Common myeloid progenitor, CD34-positive (primary cell): ENCODE measurements around the gene UFD1.

Experiments
- CTCF ChIA-PET: fragments of 350-600 bp; sonication (Branson Sonifier 250); formaldehyde crosslinking; loops from one replicate; lab custom pipeline; 2021; ENCODE audit warnings: antibody characterized with exemption; lab: Charles Lee
- POLR2A ChIA-PET: fragments of 350-600 bp; sonication (Branson Sonifier 250); formaldehyde crosslinking; loops from one replicate; lab custom pipeline; 2021; ENCODE audit warnings: antibody characterized with exemption; lab: Charles Lee
- DNase-seq, 3 donors: peaks; one replicate each; pipeline versions ENCODE4 v3.0.0 to v3.0.0-alpha.2; 2013
- H3K27ac ChIP-seq, 2 experiments: 1 replicate in 1 of 2; 2 replicates in 1 of 2; pipeline ENCODE4 v1.7.0; 2013; ENCODE audit warnings: inconsistent platforms in 2 of 2, low read length in 2 of 2, mild to moderate bottlenecking in 2 of 2, low read depth in 1 of 2, moderate library complexity in 1 of 2; ENCODE audit not compliant: severe bottlenecking in 2 of 2, insufficient read depth in 1 of 2, poor library complexity in 1 of 2
- H3K27me3 ChIP-seq, 5 experiments: replicated peaks in 2 of 5; 1 replicate in 3 of 5; 2 replicates in 2 of 5; pipeline versions ENCODE4 v1.6.1 to v1.7.0; 2013; ENCODE audit warnings: low read length in 4 of 5, mild to moderate bottlenecking in 2 of 5, moderate library complexity in 2 of 5, inconsistent platforms in 1 of 5; ENCODE audit not compliant: insufficient read depth in 5 of 5, control insufficient read depth in 4 of 5
- H3K36me3 ChIP-seq, 4 experiments: 1 replicate in 2 of 4; 2 replicates in 2 of 4; pipeline versions ENCODE4 v1.6.1 to v1.7.0; 2013; ENCODE audit warnings: low read length in 3 of 4, control low read depth in 1 of 4, mild to moderate bottlenecking in 1 of 4; ENCODE audit not compliant: control insufficient read depth in 4 of 4, insufficient read depth in 4 of 4
- H3K4me1 ChIP-seq, 4 experiments: 1 replicate in 3 of 4; 2 replicates in 1 of 4; pipeline versions ENCODE4 v1.6.1 to v1.7.1; 2013; ENCODE audit warnings: low read length in 3 of 4, mild to moderate bottlenecking in 3 of 4, control low read depth in 1 of 4, inconsistent platforms in 1 of 4, moderate library complexity in 1 of 4; ENCODE audit not compliant: control insufficient read depth in 4 of 4, insufficient read depth in 4 of 4; ENCODE audit errors: control extremely low read depth in 1 of 4
- H3K4me3 ChIP-seq, 7 experiments: 1 replicate in 4 of 7; 2 replicates in 3 of 7; pipeline versions ENCODE4 v1.5.1 to v1.7.0; 2013; ENCODE audit warnings: mild to moderate bottlenecking in 7 of 7, low read length in 6 of 7, moderate library complexity in 6 of 7, inconsistent platforms in 2 of 7, low read depth in 2 of 7, control low read depth in 1 of 7; ENCODE audit not compliant: insufficient read depth in 4 of 7, control insufficient read depth in 1 of 7; ENCODE audit errors: extremely low read depth in 1 of 7
- H3K9me3 ChIP-seq, 5 experiments: 1 replicate in 4 of 5; 2 replicates in 1 of 5; pipeline versions ENCODE4 v1.6.1 to v1.7.1; 2013; ENCODE audit warnings: low read length in 4 of 5, mild to moderate bottlenecking in 2 of 5, inconsistent platforms in 1 of 5, low read depth in 1 of 5, moderate library complexity in 1 of 5; ENCODE audit not compliant: control insufficient read depth in 4 of 5, insufficient read depth in 2 of 5; ENCODE audit errors: control extremely low read depth in 1 of 5
- WGBS: methylation state at CpG from one replicate; pipeline ENCODE4 v1.1.5; 2013; ENCODE audit not compliant: insufficient coverage; 5-methylcytosine and 5-hydroxymethylcytosine counted together

UFD1 gene

DNA sequence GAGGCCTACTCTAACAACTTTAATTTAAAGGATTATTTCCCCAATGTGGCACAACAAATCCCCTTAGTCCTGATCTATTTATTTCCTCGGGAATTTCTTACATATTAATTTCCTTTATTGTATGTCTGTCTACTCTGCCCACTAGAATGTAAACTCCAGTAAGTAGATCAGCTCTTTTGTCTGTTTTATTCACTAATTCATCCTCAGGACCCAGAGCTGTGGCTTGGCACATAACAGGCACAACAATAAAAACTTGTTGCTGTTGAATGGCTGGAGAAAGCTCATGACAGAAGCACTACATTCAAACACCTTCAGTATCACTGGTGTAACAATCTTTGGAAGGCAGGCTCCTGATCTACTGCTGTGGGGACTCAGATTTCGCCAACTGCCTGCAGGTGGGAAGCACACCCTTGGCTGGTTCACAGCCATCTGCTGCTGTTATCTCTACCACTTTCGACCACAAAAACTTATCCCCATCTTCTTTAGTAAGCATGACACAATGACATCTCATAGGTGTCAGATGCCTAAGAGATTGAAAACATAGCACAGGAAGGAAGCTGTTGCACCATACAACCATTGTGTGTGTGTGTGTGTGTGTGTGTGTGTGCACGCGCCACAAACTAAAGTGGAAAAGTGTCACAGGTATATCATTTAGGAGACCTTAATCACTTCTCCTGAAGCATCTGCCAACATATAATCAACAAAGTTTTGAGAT lies 59.4 kb downstream of the UFD1 start:
- H3K4me1 ChIP-seq, result peaks cover 7 to 18% (median 13%) of the 10 kb centered on the region in 4 experiments
- H3K9me3 ChIP-seq, result no peaks in the 10 kb centered on the region
- peaks cover 0 to 4% (median 3%) of the 10 kb centered on the region in 4 experiments for H3K36me3 ChIP-seq
- CTCF ChIA-PET, result no interaction called here
- peak overlapping the region in 1 of 2 experiments; percentile 70 for H3K27ac ChIP-seq
- POLR2A ChIA-PET, result no interaction called here
- H3K4me3 ChIP-seq, result no peak overlapping the region
- peak; percentile 23 to 84 (median 66) for DNase-seq
- whole genome bisulfite sequencing, result 60% methylated on average over 1 of the region's 5 CpGs
- H3K27me3 ChIP-seq, result no peaks in the 10 kb centered on the region

GRCh38 chr22:19419086-19419463 lies 59.9 kb downstream of the UFD1 start:
- ChIA-PET POLR2A (no interaction called here), CTCF (no interaction called here)
- DNase-seq, result peak in 2 of 3 donors; percentile 20 to 35
- no peak overlapping the region for H3K4me3 ChIP-seq
- peaks cover 7 to 18% (median 13%) of the 10 kb centered on the region in 4 experiments for H3K4me1 ChIP-seq
- peak overlapping the region in 1 of 2 experiments; percentile 70 for H3K27ac ChIP-seq
- no peaks in the 10 kb centered on the region for H3K9me3 ChIP-seq
- H3K27me3 ChIP-seq, result no peaks in the 10 kb centered on the region
- 91% methylated on average over 5 of the region's 5 CpGs for WGBS
- peaks cover 0 to 4% (median 1%) of the 10 kb centered on the region in 4 experiments for H3K36me3 ChIP-seq

DNA sequence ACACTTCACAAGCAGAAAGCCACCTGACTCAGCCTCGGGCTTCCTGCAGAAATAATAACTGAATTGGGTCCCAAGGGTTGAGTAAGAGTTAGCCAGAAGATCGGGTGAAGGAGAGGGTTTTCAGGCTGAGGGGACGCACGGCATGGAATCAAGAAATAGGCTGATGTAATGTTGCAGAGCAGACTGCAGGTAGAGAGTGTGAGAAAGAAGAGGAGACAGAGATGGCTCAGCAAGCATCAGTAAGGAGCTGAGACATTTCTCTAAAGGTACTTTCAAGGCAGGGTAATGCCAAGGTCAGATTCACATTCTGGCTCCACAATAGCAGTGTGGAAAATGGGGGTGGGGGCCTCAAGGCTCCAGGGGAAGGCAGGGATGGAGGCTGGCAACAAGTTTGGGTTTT lies 66.1 kb downstream of the UFD1 start:
- POLR2A ChIA-PET, result no interaction called here
- no peak for DNase-seq
- H3K36me3 ChIP-seq, result peaks cover 2 to 33% (median 23%) of the 10 kb centered on the region in 4 experiments
- no peak overlapping the region for H3K4me3 ChIP-seq
- no peaks in the 10 kb centered on the region for H3K4me1 ChIP-seq
- 100% methylated on average over 4 of the region's 4 CpGs for whole genome bisulfite sequencing
- H3K27ac ChIP-seq, result no peak overlapping the region
- no peaks in the 10 kb centered on the region for H3K9me3 ChIP-seq
- CTCF ChIA-PET, result no interaction called here
- no peaks in the 10 kb centered on the region for H3K27me3 ChIP-seq

DNA sequence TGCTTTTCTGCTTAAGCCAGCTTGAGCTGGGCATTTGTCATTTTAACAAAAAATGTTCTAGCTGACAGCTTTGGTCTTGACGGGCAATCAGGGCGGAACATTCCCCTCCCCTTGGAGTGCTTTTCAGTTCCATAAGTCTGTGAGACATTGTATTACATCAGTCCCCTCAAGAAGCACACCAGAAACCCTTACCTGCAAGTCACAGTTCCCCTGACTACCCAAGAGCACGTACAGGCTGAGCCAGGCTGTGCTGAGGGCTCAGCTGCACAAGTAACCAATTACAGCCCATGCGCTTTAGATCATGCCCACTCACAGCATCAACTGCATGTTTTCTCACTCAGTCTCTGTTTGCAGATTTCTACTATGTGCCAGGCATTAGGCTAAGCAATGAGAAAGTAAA lies 66.5 kb downstream of the UFD1 start:
- CTCF ChIA-PET, result interaction anchor here (0.8 kb wide), 1 partner anchor 15 kb away, joined by 3 read pairs; no protein-coding TSS in a partner anchor
- no peak for DNase-seq
- peaks cover 3 to 37% (median 27%) of the 10 kb centered on the region in 4 experiments for H3K36me3 ChIP-seq
- no peak overlapping the region for H3K27ac ChIP-seq
- POLR2A ChIA-PET, result no interaction called here
- H3K4me3 ChIP-seq, result no peak overlapping the region
- WGBS, result 97% methylated on average over 4 of the region's 4 CpGs
- no peaks in the 10 kb centered on the region for H3K27me3 ChIP-seq
- no peaks in the 10 kb centered on the region for H3K9me3 ChIP-seq
- H3K4me1 ChIP-seq, result no peaks in the 10 kb centered on the region

- ChIA-PET CTCF (interaction anchor here (0.8 to 2.0 kb wide), 3 partner anchors 9 to 16 kb away, joined by 3 to 6 read pairs (median 4); no protein-coding TSS in a partner anchor), POLR2A (no interaction called here)
- no peak overlapping the region for H3K27ac ChIP-seq
- H3K36me3 ChIP-seq, result peaks cover 9 to 43% (median 32%) of the 10 kb centered on the region in 4 experiments
- H3K9me3 ChIP-seq, result no peaks in the 10 kb centered on the region
- DNase-seq, result no peak
- 100% methylated on average over 1 of the region's 1 CpG for WGBS
- no peaks in the 10 kb centered on the region for H3K27me3 ChIP-seq
- no peaks in the 10 kb centered on the region for H3K4me1 ChIP-seq
- no peak overlapping the region for H3K4me3 ChIP-seq
Observed at GRCh38 chr22:19411690-19412045, 67.3 kb downstream of the UFD1 start.

DNA sequence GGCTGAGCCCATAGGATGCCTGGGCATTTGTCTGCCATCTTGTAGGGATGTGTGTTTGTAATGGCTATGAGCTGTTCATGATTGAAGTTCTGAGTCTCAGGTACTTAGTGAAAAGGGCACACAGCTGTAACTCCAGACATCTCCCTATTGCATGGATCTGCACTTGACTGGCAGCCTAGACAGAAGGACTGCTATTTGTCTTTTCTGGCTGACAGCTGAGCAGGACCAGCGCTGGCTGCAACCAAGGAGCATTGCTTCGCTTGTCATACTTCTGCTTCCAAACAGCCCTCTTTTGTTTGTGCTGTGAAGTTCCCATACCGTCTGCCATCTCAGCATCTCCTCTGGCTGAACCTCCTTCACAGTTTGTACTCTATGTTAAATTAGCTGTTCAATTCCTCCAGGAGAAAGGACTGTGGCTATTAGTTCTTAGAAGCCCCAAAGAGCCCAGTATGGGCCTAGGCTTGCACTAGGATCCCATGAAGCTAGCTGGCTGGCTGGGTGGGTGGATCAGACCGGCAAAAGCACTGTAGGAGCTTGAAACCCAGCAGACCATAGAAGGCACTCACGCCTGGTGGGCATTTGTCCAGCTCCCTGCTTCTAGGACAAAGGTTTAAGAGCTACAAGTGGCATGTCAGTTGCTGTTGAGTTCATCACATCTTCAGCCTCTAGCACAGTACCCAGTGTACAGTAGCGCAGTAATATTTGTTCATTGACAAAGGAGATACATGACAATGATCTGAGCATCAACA lies 67.9 kb downstream of the UFD1 start:
- H3K36me3 ChIP-seq, result peaks cover 9 to 48% (median 34%) of the 10 kb centered on the region in 4 experiments
- DNase-seq, result no peak
- H3K9me3 ChIP-seq, result no peaks in the 10 kb centered on the region
- CTCF ChIA-PET, result interaction anchor here (1.5 to 2.0 kb wide), 2 partner anchors 10 to 12 kb away, joined by 4 to 6 read pairs; no protein-coding TSS in a partner anchor
- 92% methylated on average over 6 of the region's 6 CpGs for WGBS
- POLR2A ChIA-PET, result no interaction called here
- H3K27ac ChIP-seq, result no peak overlapping the region
- no peaks in the 10 kb centered on the region for H3K27me3 ChIP-seq
- H3K4me3 ChIP-seq, result no peak overlapping the region
- no peaks in the 10 kb centered on the region for H3K4me1 ChIP-seq
